H1 (cell line): Measurements from ENCODE around the gene SPP1. TPM values are rescaled to one million over a fixed set of nuclear protein-coding genes. Genes with fewer than 3 reads are reported as not detected.

Experiments used
- CTCF ChIA-PET: fragments of 300-600 bp; sonication (Branson Sonifier 250); formaldehyde crosslinking; loops from one replicate; lab custom pipeline; 2021; ENCODE audit not compliant: partially characterized antibody; lab: Charles Lee
- POLR2A ChIA-PET: fragments of 300-600 bp; sonication (Branson Sonifier 250); formaldehyde crosslinking; loops from one replicate; lab custom pipeline; 2021; ENCODE audit warnings: inconsistent platforms; ENCODE audit not compliant: partially characterized antibody; lab: Charles Lee
- DNase-seq, 2 experiments: peaks; one replicate each; pipeline versions ENCODE4 v3.0.0 to v3.0.0-alpha.2; 2010 to 2022; ENCODE audit warnings: low spot score in 2 of 2, low read depth in 1 of 2, mixed read lengths in 1 of 2
- FAIRE-seq: peaks from 2 replicates; lab custom pipeline; 2011; peaks lifted over from hg19 to GRCh38; lab: Jason Lieb, UNC
- H2AFZ ChIP-seq: 2 replicates; pipeline ENCODE4 v1.8.1; 2012; ENCODE audit warnings: low read length, inconsistent platforms
- H2AK5ac ChIP-seq: 2 replicates; pipeline ENCODE4 v1.6.1; 2013; ENCODE audit warnings: low read depth, low read length
- H2BK120ac ChIP-seq: replicated peaks from 2 replicates; pipeline ENCODE3; 2013; ENCODE audit warnings: low read depth, low read length, inconsistent platforms
- H2BK12ac ChIP-seq: 2 replicates; pipeline ENCODE4 v1.6.1; 2013; ENCODE audit warnings: low read depth, low read length
- H2BK15ac ChIP-seq: 2 replicates; pipeline ENCODE4 v1.6.1; 2013; ENCODE audit warnings: low read length
- H2BK20ac ChIP-seq: 2 replicates; pipeline ENCODE4 v1.6.1; 2013; ENCODE audit warnings: low read length
- H2BK5ac ChIP-seq: 2 replicates; pipeline ENCODE4 v1.6.1; 2013; ENCODE audit warnings: low read depth, low read length
- H3K14ac ChIP-seq: 2 replicates; pipeline ENCODE4 v1.6.1; 2013; ENCODE audit warnings: inconsistent platforms; ENCODE audit not compliant: insufficient read length
- H3K18ac ChIP-seq: 2 replicates; pipeline ENCODE4 v1.6.1; 2013; ENCODE audit warnings: low read length; ENCODE audit errors: extremely low read depth
- H3K23ac ChIP-seq: 2 replicates; pipeline ENCODE4 v1.6.1; 2013; ENCODE audit warnings: inconsistent platforms; ENCODE audit not compliant: insufficient read length
- H3K23me2 ChIP-seq: 2 replicates; pipeline ENCODE4 v1.6.1; 2013; ENCODE audit warnings: low read depth, low read length
- H3K27ac ChIP-seq: 2 replicates; pipeline ENCODE4 v1.6.1; 2011; ENCODE audit warnings: low read depth, low read length, inconsistent platforms
- H3K27me3 ChIP-seq, 4 experiments: replicated peaks in 1 of 4; 1 replicate in 1 of 4; 2 replicates in 3 of 4; pipeline versions ENCODE4 v1.6.1 to v1.8.1; 2011 to 2013; ENCODE audit warnings: low read length in 3 of 4, mild to moderate bottlenecking in 3 of 4, inconsistent platforms in 2 of 4, mixed read lengths in 2 of 4, moderate library complexity in 1 of 4; ENCODE audit not compliant: control insufficient read depth in 3 of 4, insufficient read depth in 3 of 4; ENCODE audit errors: extremely low read depth in 1 of 4
- H3K36me3 ChIP-seq, 4 experiments: 2 replicates each; pipeline versions ENCODE4 v1.6.1 to v1.8.1; 2011 to 2013; ENCODE audit warnings: mild to moderate bottlenecking in 4 of 4, low read length in 3 of 4, moderate library complexity in 2 of 4, control low read depth in 1 of 4, inconsistent platforms in 1 of 4; ENCODE audit not compliant: insufficient read depth in 4 of 4, control insufficient read depth in 2 of 4
- H3K4ac ChIP-seq: replicated peaks from 2 replicates; pipeline ENCODE3; 2013; ENCODE audit warnings: low read length, low read depth, mixed read lengths, inconsistent platforms; ENCODE audit not compliant: insufficient read length
- H3K4me1 ChIP-seq, 4 experiments: replicated peaks in 1 of 4; 1 replicate in 1 of 4; 2 replicates in 3 of 4; pipeline versions ENCODE4 v1.6.1 to v1.8.1; 2011 to 2013; ENCODE audit warnings: low read length in 3 of 4, inconsistent platforms in 2 of 4, mixed read lengths in 1 of 4; ENCODE audit not compliant: insufficient read depth in 4 of 4, control insufficient read depth in 3 of 4
- H3K4me2 ChIP-seq, 2 experiments: 2 replicates each; pipeline versions ENCODE4 v1.6.1 to v1.8.1; 2011 to 2013; ENCODE audit warnings: low read depth in 2 of 2, low read length in 2 of 2, control low read depth in 1 of 2, inconsistent platforms in 1 of 2, mild to moderate bottlenecking in 1 of 2; ENCODE audit not compliant: insufficient read depth in 1 of 2
- H3K4me3 ChIP-seq, 4 experiments: fragments of 200-600, 300-600 bp in 1 of 4; sonication (generic), shearing (Covaris generic), sonication (Bioruptor Twin) in 1 of 4; 2 replicates each; pipeline versions ENCODE4 v1.5.1 to v1.8.1; 2011 to 2016; ENCODE audit warnings: low read length in 4 of 4, low read depth in 3 of 4, control low read depth in 2 of 4, inconsistent platforms in 2 of 4, mild to moderate bottlenecking in 2 of 4, mixed read lengths in 1 of 4, moderate library complexity in 1 of 4; ENCODE audit not compliant: insufficient read depth in 2 of 4; ENCODE audit errors: extremely low read depth in 1 of 4
- H3K56ac ChIP-seq: replicated peaks from 2 replicates; pipeline ENCODE3; 2013; ENCODE audit warnings: low read depth, mild to moderate bottlenecking, mixed read lengths, low read length, inconsistent platforms; ENCODE audit not compliant: insufficient read length
- H3K79me1 ChIP-seq: 2 replicates; pipeline ENCODE4 v1.6.1; 2013; ENCODE audit warnings: low read depth, low read length, control low read depth
- H3K79me2 ChIP-seq, 2 experiments: 2 replicates each; pipeline versions ENCODE4 v1.6.1 to v1.8.1; 2012 to 2013; ENCODE audit warnings: low read length in 2 of 2, mild to moderate bottlenecking in 2 of 2, inconsistent platforms in 1 of 2; ENCODE audit not compliant: insufficient read depth in 2 of 2, control insufficient read depth in 1 of 2
- H3K9ac ChIP-seq, 4 experiments: replicated peaks in 1 of 4; 1 replicate in 1 of 4; 2 replicates in 3 of 4; pipeline versions ENCODE4 v1.6.1 to v1.8.1; 2011 to 2013; ENCODE audit warnings: low read depth in 3 of 4, low read length in 3 of 4, control low read depth in 2 of 4, mild to moderate bottlenecking in 2 of 4, moderate library complexity in 2 of 4, inconsistent platforms in 1 of 4; ENCODE audit errors: extremely low read depth in 1 of 4
- H3K9me3 ChIP-seq, 2 experiments: 2 replicates each; pipeline versions ENCODE4 v1.6.1 to v1.8.1; 2012 to 2013; ENCODE audit warnings: mild to moderate bottlenecking in 2 of 2, moderate library complexity in 2 of 2, control low read depth in 1 of 2, inconsistent platforms in 1 of 2, low read depth in 1 of 2, low read length in 1 of 2, mixed read lengths in 1 of 2; ENCODE audit not compliant: insufficient read depth in 2 of 2
- H4K20me1 ChIP-seq, 2 experiments: replicated peaks in 1 of 2; 2 replicates each; pipeline versions ENCODE3 to v1.8.1; 2011 to 2013; ENCODE audit warnings: inconsistent platforms in 2 of 2, low read length in 2 of 2, mild to moderate bottlenecking in 1 of 2; ENCODE audit not compliant: insufficient read depth in 2 of 2, control insufficient read depth in 1 of 2
- H4K5ac ChIP-seq: 2 replicates; pipeline ENCODE4 v1.6.1; 2013; ENCODE audit warnings: low read length, low read depth, mixed read lengths, inconsistent platforms; ENCODE audit not compliant: insufficient read length
- H4K8ac ChIP-seq: 2 replicates; pipeline ENCODE4 v1.8.0; 2013; ENCODE audit warnings: mild to moderate bottlenecking, moderate library complexity, low read length, inconsistent platforms; ENCODE audit not compliant: insufficient read depth; ENCODE audit errors: extremely low read depth
- H4K91ac ChIP-seq: replicated peaks from 2 replicates; pipeline ENCODE3; 2013; ENCODE audit warnings: low read length, mixed read lengths, inconsistent platforms; ENCODE audit not compliant: insufficient read length
- ATF2 ChIP-seq: IDR thresholded peaks from 2 replicates; pipeline ENCODE4 v1.6.1; 2012; ENCODE audit warnings: low read length, inconsistent platforms
- BRCA1 ChIP-seq: IDR thresholded peaks from 2 replicates; pipeline ENCODE4 v1.6.1; 2012; ENCODE audit warnings: low read depth, low read length, improper control_type of control experiment
- CBX5 ChIP-seq: fragments of 300-800, 300-1000 bp; sonication (generic); IDR thresholded peaks from 2 replicates; pipeline ENCODE4 v1.7.1; 2016; ENCODE audit warnings: antibody characterized with exemption, low read length, low read depth
- CTBP2 ChIP-seq: IDR thresholded peaks from 2 replicates; pipeline ENCODE4 v1.7.0; 2011; ENCODE audit warnings: borderline replicate concordance, mild to moderate bottlenecking, moderate library complexity, mixed read lengths, low read length; ENCODE audit not compliant: insufficient read depth, insufficient read length
- POLR2AphosphoS5 ChIP-seq: IDR thresholded peaks from 2 replicates; pipeline ENCODE4 v1.6.1; 2011; ENCODE audit warnings: low read depth, low read length
- SUZ12 ChIP-seq: fragments of 200-600 bp; sonication (generic); IDR thresholded peaks from 2 replicates; pipeline ENCODE4 v1.6.1; 2012; ENCODE audit warnings: mild to moderate bottlenecking, inconsistent platforms, low read length, moderate library complexity, mixed read lengths
- TEAD4 ChIP-seq: IDR thresholded peaks from 2 replicates; pipeline ENCODE4 v1.6.1; 2012; ENCODE audit warnings: low read depth, low read length, inconsistent platforms, mixed read lengths
- WGBS, 2 experiments: shearing (Covaris generic) in 1 of 2; methylation state at CpG; one replicate each; pipeline versions ENCODE4 v1.1.6 to v1.1.7; 2013 to 2015; ENCODE audit warnings: low lambda C conversion rate in 2 of 2, mixed read lengths in 2 of 2, inconsistent platforms in 1 of 2, low coverage in 1 of 2, missing lambda C conversion rate in 1 of 2; ENCODE audit not compliant: insufficient replicate concordance in 2 of 2, insufficient coverage in 1 of 2, insufficient read length in 1 of 2; ENCODE audit errors: extremely low coverage in 1 of 2, missing lambda C conversion rate in 1 of 2; 5-methylcytosine and 5-hydroxymethylcytosine counted together
- polyA plus RNA-seq, 7 experiments: library from polyadenylated mRNA; depleted of rRNA in 3 of 7; stranded (reverse) in 5 of 7; unstranded in 2 of 7; fragments of >200 nt in 5 of 7; fragments of 200-250 nt in 2 of 7; gene quantifications; 1 replicate in 5 of 7; 2 replicates in 1 of 7; 4 replicates in 1 of 7; pipeline versions ENCODE4 v1.2.1 to v1.2.3, GENCODE V29; 2011 to 2013; ENCODE audit warnings: missing spikeins in 2 of 7, mixed read lengths in 2 of 7
- total RNA-seq: library from RNA; stranded (reverse); fragmentation: NEBNext Ultra II Directional; extraction: Animal tissue kit (Norgen Biotek cat#: 25700); gene quantifications from 2 replicates; pipeline ENCODE4 v1.2.1, GENCODE V29; 2021

SPP1 gene
- total and polyA plus RNA-seq, 2 of the 8 experiments (the other 6 are each of a cell fraction or from before 2014, with no cell fraction given): 13.7 to 26.5 TPM

- FAIRE-seq: peak; percentile 42
- POLR2A ChIA-PET: no interaction called here
Measured at GRCh38 chr4:87995435-87995834, 19.9 kb downstream of the SPP1 start.

More at GRCh38 chr4:87995435-87995834, 19.9 kb downstream of the SPP1 start:
- Histone ChIP-seq H3K18ac (no peak overlapping the region), H3K36me3 (no peaks in the 10 kb centered on the region), H4K91ac (no peak overlapping the region), H3K14ac (no peak overlapping the region), H3K9ac (no peak overlapping the region), H3K23ac (no peak overlapping the region), H4K20me1 (no peaks in the 10 kb centered on the region), H3K79me1 (no peaks in the 10 kb centered on the region), H3K79me2 (no peaks in the 10 kb centered on the region), H2BK15ac (no peak overlapping the region), H2AFZ (no peak overlapping the region), H3K4ac (no peak overlapping the region), H3K27me3 (peaks cover 0 to 1% (median 0%) of the 10 kb centered on the region in 4 experiments; a peak in 1 of 7 replicates), H2BK12ac (no peak overlapping the region), H2BK5ac (no peak overlapping the region), H3K4me3 (no peak overlapping the region), H3K4me1 (no peaks in the 10 kb centered on the region), H3K56ac (no peak overlapping the region), H3K27ac (no peak overlapping the region), H4K8ac (no peak overlapping the region), H3K4me2 (no peak overlapping the region), H2BK20ac (no peak overlapping the region), H2AK5ac (no peak overlapping the region), H2BK120ac (no peak overlapping the region), H3K23me2 (no peaks in the 10 kb centered on the region), H4K5ac (no peak overlapping the region), H3K9me3 (no peaks in the 10 kb centered on the region)
- CTCF ChIA-PET: no interaction called here
- TF ChIP-seq CBX5 (no peak), TEAD4 (0 out of 2 replicates have a peak, but pooled peaks have one; percentile 6), CTBP2 (no peak), BRCA1 (no peak), ATF2 (peak; percentile 25; the same call in 1 of the 2 replicates), POLR2AphosphoS5 (no peak), SUZ12 (no peak)
- DNase-seq: no peak
- 50% methylated on average over 2 of the region's 3 CpGs; no CpG with 5 or more reads in 1 of the 2 experiments for WGBS, 2 experiments
